Pulmonary artery endothelial cell (primary cell): Measurements from ENCODE around the gene MKRN2OS. TPM values are rescaled to one million over a fixed set of nuclear protein-coding genes. Genes with fewer than 3 reads are reported as not detected.
"Not testable (repeated sequence)": the region's sequence is repeated elsewhere in the genome, so short reads cannot be mapped to it uniquely, and the experiment has no call there.

Experiments
- DNase-seq: peaks from one replicate; pipeline ENCODE4 v3.0.0-alpha.2; 2011; ENCODE audit warnings: low read depth, low spot score
- total RNA-seq: library from RNA; depleted of rRNA; stranded (reverse); fragments of >200 nt; gene quantifications from 2 replicates; pipeline ENCODE4 v1.2.3, GENCODE V29; 2014

Gene MKRN2OS
- total RNA-seq, 1 donor from 2014 or later, result not detected

GRCh38 chr3:12561397-12561796 is 16.1 kb upstream of the MKRN2OS start:
- no peak for DNase-seq

- no peak for DNase-seq
These were observed 15.3 kb upstream of the MKRN2OS start for GRCh38 chr3:12560505-12561190.

GRCh38 chr3:12559520-12559919 is 14.2 kb upstream of the MKRN2OS start:
- DNase-seq, result no peak

GRCh38 chr3:12558706-12559105 is 13.4 kb upstream of the MKRN2OS start:
- no peak for DNase-seq

- DNase-seq, result no peak
These were observed 12.3 kb upstream of the MKRN2OS start for GRCh38 chr3:12557473-12558100.

- peak; percentile 47 for DNase-seq
These were observed 11.6 kb upstream of the MKRN2OS start, which contains the start of gene MKRN2 for GRCh38 chr3:12556690-12557472. TSS of gene MKRN2 (plus strand) at chr3:12557087. CDS start at chr3:12557151, 64 bp downstream.

- no peak for DNase-seq
These were observed 11.0 kb upstream of the MKRN2OS start for GRCh38 chr3:12556314-12556689.

GRCh38 chr3:12553921-12554391 is 8.7 kb upstream of the MKRN2OS start:
- DNase-seq, result no peak

- no peak for DNase-seq
These were observed 4.9 kb upstream of the MKRN2OS start for GRCh38 chr3:12549971-12550760.

- DNase-seq, result no peak
These were observed 437 bp downstream of the MKRN2OS start for GRCh38 chr3:12544652-12545472.

- not testable (repeated sequence) for DNase-seq
These were observed 1.8 kb downstream of the MKRN2OS start for GRCh38 chr3:12543497-12543896.

GRCh38 chr3:12541625-12542024 is 3.7 kb downstream of the MKRN2OS start:
- no peak for DNase-seq

GRCh38 chr3:12536423-12536822 is 8.9 kb downstream of the MKRN2OS start:
- no peak for DNase-seq

GRCh38 chr3:12532182-12532581 is 13.1 kb downstream of the MKRN2OS start:
- DNase-seq, result no peak

- no peak for DNase-seq
These were observed 17.5 kb downstream of the MKRN2OS start for GRCh38 chr3:12527757-12528143.

- no peak for DNase-seq
These were observed 22.6 kb downstream of the MKRN2OS start for GRCh38 chr3:12522721-12523120.

GRCh38 chr3:12521010-12521409 is 24.3 kb downstream of the MKRN2OS start:
- no peak for DNase-seq

GRCh38 chr3:12518261-12519028 is 26.9 kb downstream of the MKRN2OS start:
- DNase-seq, result no peak

- no peak for DNase-seq
These were observed 28.4 kb downstream of the MKRN2OS start for GRCh38 chr3:12516873-12517272.

GRCh38 chr3:12515631-12516030 is 29.7 kb downstream of the MKRN2OS start:
- no peak for DNase-seq
